CD14-positive monocyte (primary cell): ENCODE results near the gene EPB41L4A. TPM values are rescaled to one million over a fixed set of nuclear protein-coding genes. Genes with fewer than 3 reads are reported as not detected.

ENCODE experiments used
- DNase-seq, 3 donors: peaks; one replicate each; pipeline ENCODE4 v3.0.0-alpha.2; 2011 to 2022
- H2AFZ ChIP-seq: 2 replicates; pipeline ENCODE4 v1.6.0; 2012; ENCODE audit warnings: mild to moderate bottlenecking, low read depth, low read length, inconsistent platforms; ENCODE audit not compliant: insufficient read depth, poor library complexity, severe bottlenecking
- H3K27ac ChIP-seq, 2 donors: 1 replicate in 1 of 2; 2 replicates in 1 of 2; pipeline ENCODE4 v1.5.1; 2012 to 2013; ENCODE audit warnings: low read length in 2 of 2, control low read depth in 1 of 2, inconsistent platforms in 1 of 2, low read depth in 1 of 2, mild to moderate bottlenecking in 1 of 2
- H3K27me3 ChIP-seq, 2 donors: one replicate each; pipeline versions ENCODE4 v1.6.0 to v1.6.1; 2011 to 2013; ENCODE audit warnings: low read length in 2 of 2; ENCODE audit not compliant: control insufficient read depth in 2 of 2, insufficient read depth in 2 of 2
- H3K36me3 ChIP-seq, 2 donors: replicated peaks in 1 of 2; 1 replicate in 1 of 2; 2 replicates in 1 of 2; pipeline versions ENCODE4 v1.5.1 to v1.6.1; 2012 to 2013; ENCODE audit warnings: low read length in 2 of 2, control low read depth in 1 of 2, inconsistent platforms in 1 of 2, mild to moderate bottlenecking in 1 of 2; ENCODE audit not compliant: insufficient read depth in 2 of 2, control insufficient read depth in 1 of 2
- H3K4me1 ChIP-seq, 2 donors: 1 replicate in 1 of 2; 2 replicates in 1 of 2; pipeline versions ENCODE4 v1.5.1 to v1.6.1; 2012 to 2013; ENCODE audit warnings: low read length in 2 of 2, control low read depth in 1 of 2, inconsistent platforms in 1 of 2, mild to moderate bottlenecking in 1 of 2, moderate library complexity in 1 of 2; ENCODE audit not compliant: insufficient read depth in 2 of 2, control insufficient read depth in 1 of 2
- H3K4me2 ChIP-seq: replicated peaks from 2 replicates; pipeline ENCODE3; 2012; ENCODE audit warnings: low read length, moderate library complexity, mild to moderate bottlenecking; ENCODE audit not compliant: poor library complexity, severe bottlenecking; ENCODE audit errors: extremely low read depth
- H3K4me3 ChIP-seq, 3 experiments: fragments of 200-600 bp in 1 of 3; sonication (generic) in 1 of 3; replicated peaks in 1 of 3; 1 replicate in 2 of 3; 2 replicates in 1 of 3; pipeline ENCODE4 v1.5.1; 2011 to 2013; ENCODE audit warnings: low read length in 3 of 3, mild to moderate bottlenecking in 3 of 3, control low read depth in 2 of 3, low read depth in 2 of 3, inconsistent platforms in 1 of 3, moderate library complexity in 1 of 3
- H3K79me2 ChIP-seq: 2 replicates; pipeline ENCODE4 v1.6.0; 2012; ENCODE audit warnings: mild to moderate bottlenecking, control low read depth, inconsistent platforms, low read length, moderate library complexity; ENCODE audit not compliant: insufficient read depth
- H3K9ac ChIP-seq: 2 replicates; pipeline ENCODE4 v1.6.0; 2017; ENCODE audit warnings: low read length, mild to moderate bottlenecking; ENCODE audit not compliant: insufficient read depth, poor library complexity, severe bottlenecking
- H3K9me3 ChIP-seq, 2 donors: replicated peaks in 1 of 2; 1 replicate in 1 of 2; 2 replicates in 1 of 2; pipeline versions ENCODE4 v1.5.1 to v1.6.1; 2012 to 2013; ENCODE audit warnings: low read length in 2 of 2, control low read depth in 1 of 2; ENCODE audit not compliant: control insufficient read depth in 1 of 2, insufficient read depth in 1 of 2
- H4K20me1 ChIP-seq: 2 replicates; pipeline ENCODE4 v1.6.0; 2012; ENCODE audit warnings: mild to moderate bottlenecking, low read length, control low read depth, moderate library complexity; ENCODE audit not compliant: insufficient read depth
- H3K27ac Mint-ChIP-seq, 7 donors: one replicate each; pipeline ENCODE4 v1.8.0; 2020; ENCODE audit warnings: mild to moderate bottlenecking in 7 of 7, mixed read lengths in 7 of 7, moderate library complexity in 6 of 7, inconsistent platforms in 2 of 7
- H3K27me3 Mint-ChIP-seq, 3 donors: one replicate each; pipeline ENCODE4 v1.8.0; 2021 to 2022; ENCODE audit warnings: low read depth in 3 of 3, mild to moderate bottlenecking in 3 of 3, mixed read lengths in 3 of 3, moderate library complexity in 3 of 3, inconsistent platforms in 1 of 3
- H3K36me3 Mint-ChIP-seq, 2 donors: one replicate each; pipeline ENCODE4 v1.8.0; 2020; ENCODE audit warnings: mixed read lengths in 2 of 2, inconsistent platforms in 1 of 2, mild to moderate bottlenecking in 1 of 2
- H3K4me1 Mint-ChIP-seq: one replicate; pipeline ENCODE4 v1.8.0; 2020; ENCODE audit warnings: mild to moderate bottlenecking, mixed read lengths
- H3K4me3 Mint-ChIP-seq, 2 donors: one replicate each; pipeline ENCODE4 v1.8.0; 2020; ENCODE audit warnings: mild to moderate bottlenecking in 2 of 2, mixed read lengths in 2 of 2, moderate library complexity in 1 of 2
- H3K9me3 Mint-ChIP-seq, 7 donors: one replicate each; pipeline ENCODE4 v1.8.0; 2020 to 2022; ENCODE audit warnings: mixed read lengths in 7 of 7, mild to moderate bottlenecking in 6 of 7, moderate library complexity in 6 of 7, inconsistent platforms in 2 of 7
- CTCF ChIP-seq: fragments of 200-600 bp; IDR thresholded peaks from one replicate; pipeline ENCODE4 v1.8.0; 2022; ENCODE audit warnings: antibody characterized with exemption, mild to moderate bottlenecking
- WGBS: methylation state at CpG from one replicate; pipeline ENCODE4 v1.1.5; 2013; ENCODE audit warnings: missing lambda C conversion rate; ENCODE audit not compliant: insufficient coverage; 5-methylcytosine and 5-hydroxymethylcytosine counted together
- intact Hi-C, 2 donors: fragments of 100-400 bp; cut with micrococcal nuclease; formaldehyde crosslinking; loops; one replicate each; pipeline versions ENCODE4 v1.15.0 to v1.15.1; 2023
- polyA plus RNA-seq, 3 donors: library from polyadenylated mRNA; depleted of rRNA in 1 of 3; unstranded in 2 of 3; stranded (reverse) in 1 of 3; fragments of 300-500 nt in 2 of 3; fragments of >200 nt in 1 of 3; fragmentation: Illumina TruSeq in 2 of 3; gene quantifications; 1 replicate in 2 of 3; 2 replicates in 1 of 3; pipeline ENCODE4 v1.2.3, GENCODE V29; 2012 to 2021

Gene EPB41L4A
- polyA plus RNA-seq, 3 donors: 0.01 to 0.05 TPM; not detected in 1

- Histone ChIP-seq H3K4me3 (no peak overlapping the region), H3K79me2 (no peaks in the 10 kb centered on the region), H3K36me3 (no peaks in the 10 kb centered on the region), H4K20me1 (no peaks in the 10 kb centered on the region), H3K9me3 (no peaks in the 10 kb centered on the region), H3K27me3 (no peaks in the 10 kb centered on the region), H2AFZ (no peak overlapping the region), H3K4me2 (no peak overlapping the region), H3K9ac (no peak overlapping the region), H3K27ac (no peak overlapping the region), H3K4me1 (no peaks in the 10 kb centered on the region)
- WGBS: no CpG with 5 or more reads among the region's 4 CpGs
- no peak overlapping the region for H3K27ac Mint-ChIP-seq
- DNase-seq: no peak
- intact Hi-C loops: no loop called here
- no peak for TF ChIP-seq CTCF
- H3K9me3 Mint-ChIP-seq: peaks cover 0 to 2% (median 0%) of the 10 kb centered on the region in 7 donors
- no peak overlapping the region for H3K4me3 Mint-ChIP-seq
- peaks cover 0 to 4% (median 1%) of the 10 kb centered on the region in 3 donors for H3K27me3 Mint-ChIP-seq
- H3K4me1 Mint-ChIP-seq: no peaks in the 10 kb centered on the region
- H3K36me3 Mint-ChIP-seq: no peaks in the 10 kb centered on the region
These were observed 148.5 kb downstream of the EPB41L4A start for GRCh38 chr5:112270299-112271293.

- Histone ChIP-seq H3K27ac (no peak overlapping the region), H3K27me3 (no peaks in the 10 kb centered on the region), H2AFZ (no peak overlapping the region), H3K9me3 (no peaks in the 10 kb centered on the region), H3K79me2 (no peaks in the 10 kb centered on the region), H3K36me3 (no peaks in the 10 kb centered on the region), H3K4me3 (no peak overlapping the region), H3K4me2 (no peak overlapping the region), H4K20me1 (no peaks in the 10 kb centered on the region), H3K4me1 (no peaks in the 10 kb centered on the region), H3K9ac (no peak overlapping the region)
- H3K27ac Mint-ChIP-seq: no peak overlapping the region
- intact Hi-C loops: no loop called here
- TF ChIP-seq CTCF: no peak
- H3K36me3 Mint-ChIP-seq: no peaks in the 10 kb centered on the region
- no peak for DNase-seq
- H3K4me3 Mint-ChIP-seq: no peak overlapping the region
- H3K27me3 Mint-ChIP-seq: peaks cover 0 to 4% (median 1%) of the 10 kb centered on the region in 3 donors
- H3K9me3 Mint-ChIP-seq: peaks cover 0 to 3% (median 0%) of the 10 kb centered on the region in 7 donors
- H3K4me1 Mint-ChIP-seq: no peaks in the 10 kb centered on the region
- 91% methylated on average over 3 of the region's 4 CpGs for WGBS
These were observed 151.8 kb downstream of the EPB41L4A start for GRCh38 chr5:112267231-112267630.
